WTC11 (cell line): Measurements from ENCODE around the gene WDR7. TPM values are rescaled to one million over a fixed set of nuclear protein-coding genes. Genes with fewer than 3 reads are reported as not detected.
A peak's percentile ranks its signal among the peaks of the same experiment; 100 is the strongest.

Experiments used
- ATAC-seq: fragments of 200-7000 bp; cut with Tn5 transposase; 2 replicates; pipeline ENCODE4 v1.10.0; 2021; ENCODE audit warnings: mild to moderate bottlenecking, moderate library complexity
- CTCF ChIA-PET: fragments of 300-600 bp; sonication (Branson Sonifier 250); formaldehyde crosslinking; loops from one replicate; lab custom pipeline; 2021; ENCODE audit warnings: antibody characterized with exemption; lab: Charles Lee
- POLR2A ChIA-PET: fragments of 350-600 bp; sonication (Branson Sonifier 250); formaldehyde crosslinking; loops from one replicate; lab custom pipeline; 2021; ENCODE audit warnings: antibody characterized with exemption; lab: Charles Lee
- DNase-seq: peaks from one replicate; pipeline ENCODE4 v3.0.0; 2021; ENCODE audit warnings: low spot score
- H3K27ac Mint-ChIP-seq: 2 replicates; pipeline ENCODE4 v1.8.0; 2021; ENCODE audit warnings: mixed read lengths
- H3K27me3 Mint-ChIP-seq: 2 replicates; pipeline ENCODE4 v1.8.0; 2021; ENCODE audit warnings: low read depth, mild to moderate bottlenecking, moderate library complexity, mixed read lengths
- H3K36me3 Mint-ChIP-seq: 2 replicates; pipeline ENCODE4 v1.8.0; 2021; ENCODE audit warnings: mixed read lengths
- H3K4me1 Mint-ChIP-seq: 2 replicates; pipeline ENCODE4 v1.8.0; 2022; ENCODE audit warnings: mixed read lengths
- H3K4me3 Mint-ChIP-seq: 2 replicates; pipeline ENCODE4 v1.8.0; 2021; ENCODE audit warnings: mild to moderate bottlenecking, moderate library complexity, mixed read lengths
- H3K9me3 Mint-ChIP-seq: 2 replicates; pipeline ENCODE4 v1.8.0; 2021; ENCODE audit warnings: mixed read lengths
- ATF1 ChIP-seq: sonication (generic); formaldehyde crosslinking; IDR thresholded peaks from 2 replicates; pipeline ENCODE4 v1.8.1; 2023; ENCODE audit warnings: mild to moderate bottlenecking, moderate library complexity, missing genetic modification reagents
- ATF2 ChIP-seq: sonication (generic); formaldehyde crosslinking; IDR thresholded peaks from 2 replicates; pipeline ENCODE4 v1.8.1; 2022; ENCODE audit warnings: low read depth, missing genetic modification reagents, borderline replicate concordance
- EMX1 ChIP-seq: fragments of 250-450 bp; sonication (Bioruptor Pico); IDR thresholded peaks from 2 replicates; pipeline ENCODE4 v1.8.0; 2021; ENCODE audit warnings: mild to moderate bottlenecking
- FOXP1 ChIP-seq: sonication (generic); formaldehyde crosslinking; IDR thresholded peaks from 2 replicates; pipeline ENCODE4 v1.8.0; 2022; ENCODE audit warnings: missing genetic modification reagents, mild to moderate bottlenecking, moderate library complexity, borderline replicate concordance
- FOXP4 ChIP-seq: sonication (generic); formaldehyde crosslinking; IDR thresholded peaks from 2 replicates; pipeline ENCODE4 v1.8.0; 2022; ENCODE audit warnings: mild to moderate bottlenecking, missing genetic modification reagents
- IRF2 ChIP-seq: sonication (generic); formaldehyde crosslinking; IDR thresholded peaks from 2 replicates; pipeline ENCODE4 v1.8.0; 2022; ENCODE audit warnings: low read depth, missing genetic modification reagents, borderline replicate concordance
- KAT7 ChIP-seq: sonication (generic); formaldehyde crosslinking; IDR thresholded peaks from 2 replicates; pipeline ENCODE4 v1.8.1; 2023; ENCODE audit warnings: missing genetic modification reagents, mild to moderate bottlenecking, borderline replicate concordance
- NR3C1 ChIP-seq: sonication (generic); formaldehyde crosslinking; conservative IDR thresholded peaks from 2 replicates; pipeline ENCODE4 v1.8.1; 2023; ENCODE audit warnings: low read depth, mild to moderate bottlenecking, missing genetic modification reagents
- PRDM15 ChIP-seq: sonication (generic); formaldehyde crosslinking; IDR thresholded peaks from 2 replicates; pipeline ENCODE4 v1.8.0; 2022; ENCODE audit warnings: missing genetic modification reagents
- TEAD4 ChIP-seq: sonication (generic); formaldehyde crosslinking; IDR thresholded peaks from 2 replicates; pipeline ENCODE4 v1.8.0; 2022; ENCODE audit warnings: mild to moderate bottlenecking, missing genetic modification reagents
- TP53 ChIP-seq: sonication (generic); formaldehyde crosslinking; IDR thresholded peaks from 2 replicates; pipeline ENCODE4 v1.8.1; 2023; ENCODE audit warnings: mild to moderate bottlenecking, missing genetic modification reagents
- ZBTB43 ChIP-seq: sonication (generic); formaldehyde crosslinking; IDR thresholded peaks from 2 replicates; pipeline ENCODE4 v1.8.1; 2023; ENCODE audit warnings: mild to moderate bottlenecking, missing genetic modification reagents
- ZNF232 ChIP-seq: sonication (generic); formaldehyde crosslinking; IDR thresholded peaks from 2 replicates; pipeline ENCODE4 v1.8.0; 2022; ENCODE audit warnings: mild to moderate bottlenecking, missing genetic modification reagents
- ZNF263 ChIP-seq: sonication (generic); formaldehyde crosslinking; IDR thresholded peaks from 2 replicates; pipeline ENCODE4 v1.8.1; 2022; ENCODE audit warnings: low read depth, mild to moderate bottlenecking, moderate library complexity, missing genetic modification reagents
- ZNF423 ChIP-seq: fragments of 250-450 bp; sonication (Bioruptor Pico); IDR thresholded peaks from 2 replicates; pipeline ENCODE4 v2.1.2; 2022; ENCODE audit warnings: mild to moderate bottlenecking, moderate library complexity
- ZSCAN18 ChIP-seq: fragments of 250-450 bp; sonication (Bioruptor Pico); IDR thresholded peaks from 2 replicates; pipeline ENCODE4 v2.1.2; 2022; ENCODE audit warnings: mild to moderate bottlenecking, moderate library complexity
- total RNA-seq: library from RNA; stranded (reverse); gene quantifications from 3 replicates; pipeline ENCODE4 v1.2.3, GENCODE V29; 2021

The WDR7 gene
- total RNA-seq, 1 experiment from 2014 or later = 12.2 TPM

GRCh38 chr18:57073501-57074187, 422.5 kb downstream of the WDR7 start (continued):
- TF ChIP-seq ATF2 (CRISPR knock-in tag) = no peak
- TF ChIP-seq EMX1 (CRISPR knock-in tag) = no peak
- TF ChIP-seq NR3C1 = no peak
- no peak for TF ChIP-seq ZBTB43

GRCh38 chr18:57075716-57076400, 424.7 kb downstream of the WDR7 start:
- no peak for DNase-seq
- Mint-ChIP-seq H3K9me3 (0 out of 2 replicates have a peak, but pooled peaks cover 7% of the 10 kb centered on the region), H3K36me3 (0 out of 2 replicates have a peak, but pooled peaks cover 4% of the 10 kb centered on the region), H3K27ac (0 out of 2 replicates have a peak overlapping the region, but pooled peaks have one; percentile 21), H3K27me3 (no peaks in the 10 kb centered on the region), H3K4me1 (peaks cover 42% of the 10 kb centered on the region), H3K4me3 (no peak overlapping the region)
- ChIA-PET CTCF (no interaction called here), POLR2A (no interaction called here)
- TF ChIP-seq PRDM15 (CRISPR knock-in tag) = no peak
- no peak for TF ChIP-seq FOXP1 (CRISPR knock-in tag)
- no peak for TF ChIP-seq ZNF263 (CRISPR knock-in tag)
- TF ChIP-seq ATF1 (CRISPR knock-in tag) = no peak
- TF ChIP-seq TEAD4 (CRISPR knock-in tag) = no peak
- TF ChIP-seq FOXP4 (CRISPR knock-in tag) = peak; percentile 43; the same call in 1 of the 2 replicates
- TF ChIP-seq TP53 (CRISPR knock-in tag) = no peak
- no peak for TF ChIP-seq ZNF232 (CRISPR knock-in tag)
- TF ChIP-seq KAT7 = no peak
- peak; percentile 51; the same call in 1 of the 2 replicates for TF ChIP-seq ZNF423
- TF ChIP-seq ZSCAN18 = 0 out of 2 replicates have a peak, but pooled peaks have one; percentile 7
- no peak for TF ChIP-seq IRF2 (CRISPR knock-in tag)
- TF ChIP-seq, all 79 proteins: peak for 3
- peak; percentile 53 for ATAC-seq
